ENCODE results near the gene AP2A1. TPM values are rescaled to one million over a fixed set of nuclear protein-coding genes. Genes with fewer than 3 reads are reported as not detected.
A peak's percentile ranks its signal among the peaks of the same experiment; 100 is the strongest.

Gene AP2A1
- total and polyA plus RNA-seq, 2 donors (not counting 1 experiment from before 2014, with no cell fraction given), result 48.4 to 56.9 TPM

- Histone ChIP-seq H3K9me3 (ENCODE audit: control extremely low read depth in 1 of 3, control insufficient read depth in 2 of 3, insufficient read depth in 1 of 3, low read length in 2 of 3) (no peaks in the 10 kb centered on the region), H2AFZ (ENCODE audit: insufficient read depth, low read depth, low read length, poor library complexity, severe bottlenecking) (peak overlapping the region; percentile 85), H3K9ac (ENCODE audit: low read length) (peak overlapping the region; percentile 83), H3K4me3 (ENCODE audit: control extremely low read depth in 1 of 5, extremely low read depth in 1 of 5, insufficient read depth in 1 of 5, low read depth in 2 of 5, low read length in 4 of 5) (peak overlapping the region; percentile 39 to 87 (median 79)), H3K36me3 (replicated peaks in 1 of 2; ENCODE audit: control extremely low read depth in 1 of 2, control insufficient read depth in 1 of 2, extremely low read depth in 1 of 2, insufficient read depth in 2 of 2, low read length in 1 of 2) (peaks cover 0 to 7% of the 10 kb centered on the region in 2 experiments), H3K4me2 (replicated peaks; ENCODE audit: low read depth, low read length, poor library complexity, severe bottlenecking) (peak overlapping the region; percentile 80), H3K27me3 (replicated peaks in 1 of 4; ENCODE audit: control extremely low read depth in 1 of 4, control insufficient read depth in 3 of 4, insufficient read depth in 4 of 4, low read length in 3 of 4) (no peaks in the 10 kb centered on the region), H4K20me1 (ENCODE audit: control insufficient read depth, insufficient read depth, low read length, poor library complexity, severe bottlenecking) (no peaks in the 10 kb centered on the region), H3K4me1 (ENCODE audit: control insufficient read depth in 2 of 2, insufficient read depth in 2 of 2, low read length in 2 of 2) (peaks cover 30 to 51% of the 10 kb centered on the region in 2 donors), H3K79me2 (ENCODE audit: control insufficient read depth, insufficient read depth, low read length) (peaks cover 3% of the 10 kb centered on the region), H3K27ac (ENCODE audit: low read length in 2 of 2) (peak overlapping the region; percentile 63 to 66)
- DNase-seq (no peak), ATAC-seq (ENCODE audit: low read depth) (peak; percentile 37)
- Mint-ChIP-seq H3K4me3 (peak overlapping the region; percentile 96), H3K27me3 (no peaks in the 10 kb centered on the region), H3K9me3 (ENCODE audit: insufficient read depth) (no peaks in the 10 kb centered on the region), H3K4me1 (peaks cover 53% of the 10 kb centered on the region), H3K27ac (peak overlapping the region; percentile 92)
- CTCF ChIA-PET, result interaction anchor here (0.8 to 0.9 kb wide), 2 partner anchors 43 to 122 kb away, joined by 3 read pairs; no protein-coding TSS in a partner anchor
- POLR2A ChIA-PET, result interaction anchor here (0.6 to 1.6 kb wide), 5 partner anchors 24 to 121 kb away, joined by 3 to 10 read pairs (median 5); partner anchors contain the start of genes AKT1S1 and TBC1D17
- intact Hi-C loops (cut with micrococcal nuclease), result loop anchor here (5.0 kb wide), 1 partner anchor 682 kb away; no protein-coding TSS in a partner anchor
- TF ChIP-seq EZH2 (IDR thresholded peaks at IDR 0.05; ENCODE audit: borderline replicate concordance, insufficient read depth, low read depth, low read length, poor library complexity, severe bottlenecking), result no peak
- TF ChIP-seq, protein P1, sequence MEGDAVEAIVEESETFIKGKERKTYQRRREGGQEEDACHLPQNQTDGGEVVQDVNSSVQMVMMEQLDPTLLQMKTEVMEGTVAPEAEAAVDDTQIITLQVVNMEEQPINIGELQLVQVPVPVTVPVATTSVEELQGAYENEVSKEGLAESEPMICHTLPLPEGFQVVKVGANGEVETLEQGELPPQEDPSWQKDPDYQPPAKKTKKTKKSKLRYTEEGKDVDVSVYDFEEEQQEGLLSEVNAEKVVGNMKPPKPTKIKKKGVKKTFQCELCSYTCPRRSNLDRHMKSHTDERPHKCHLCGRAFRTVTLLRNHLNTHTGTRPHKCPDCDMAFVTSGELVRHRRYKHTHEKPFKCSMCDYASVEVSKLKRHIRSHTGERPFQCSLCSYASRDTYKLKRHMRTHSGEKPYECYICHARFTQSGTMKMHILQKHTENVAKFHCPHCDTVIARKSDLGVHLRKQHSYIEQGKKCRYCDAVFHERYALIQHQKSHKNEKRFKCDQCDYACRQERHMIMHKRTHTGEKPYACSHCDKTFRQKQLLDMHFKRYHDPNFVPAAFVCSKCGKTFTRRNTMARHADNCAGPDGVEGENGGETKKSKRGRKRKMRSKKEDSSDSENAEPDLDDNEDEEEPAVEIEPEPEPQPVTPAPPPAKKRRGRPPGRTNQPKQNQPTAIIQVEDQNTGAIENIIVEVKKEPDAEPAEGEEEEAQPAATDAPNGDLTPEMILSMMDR (IDR thresholded peaks at IDR 0.05), result no peak
- WGBS (ENCODE audit: insufficient coverage), result 13% methylated on average over 43 of the region's 50 CpGs
Observed at GRCh38 chr19:49809160-49809940, 42.5 kb downstream of the AP2A1 start.
